ENCODE data around the gene GRIK5.
"Not testable (repeated sequence)": the region's sequence is repeated elsewhere in the genome, so short reads cannot be mapped to it uniquely, and the experiment has no call there.

GRIK5 gene

GRCh38 chr19:42053037-42053935, 16.7 kb downstream of the GRIK5 start:
- POLR2A ChIA-PET: interaction anchor here (1.0 to 1.1 kb wide), 2 partner anchors 22 to 23 kb away, joined by 3 to 4 read pairs; partner anchors contain the start of gene ZNF574
- CTCF ChIA-PET: no interaction called here
- no peak for DNase-seq (ENCODE audit: extremely low spot score)
- no peak for TF ChIP-seq FOXA1 (IDR thresholded peaks at IDR 0.05)
- no peak for TF ChIP-seq CTBP1 (IDR thresholded peaks at IDR 0.05; ENCODE audit: borderline replicate concordance)

DNA sequence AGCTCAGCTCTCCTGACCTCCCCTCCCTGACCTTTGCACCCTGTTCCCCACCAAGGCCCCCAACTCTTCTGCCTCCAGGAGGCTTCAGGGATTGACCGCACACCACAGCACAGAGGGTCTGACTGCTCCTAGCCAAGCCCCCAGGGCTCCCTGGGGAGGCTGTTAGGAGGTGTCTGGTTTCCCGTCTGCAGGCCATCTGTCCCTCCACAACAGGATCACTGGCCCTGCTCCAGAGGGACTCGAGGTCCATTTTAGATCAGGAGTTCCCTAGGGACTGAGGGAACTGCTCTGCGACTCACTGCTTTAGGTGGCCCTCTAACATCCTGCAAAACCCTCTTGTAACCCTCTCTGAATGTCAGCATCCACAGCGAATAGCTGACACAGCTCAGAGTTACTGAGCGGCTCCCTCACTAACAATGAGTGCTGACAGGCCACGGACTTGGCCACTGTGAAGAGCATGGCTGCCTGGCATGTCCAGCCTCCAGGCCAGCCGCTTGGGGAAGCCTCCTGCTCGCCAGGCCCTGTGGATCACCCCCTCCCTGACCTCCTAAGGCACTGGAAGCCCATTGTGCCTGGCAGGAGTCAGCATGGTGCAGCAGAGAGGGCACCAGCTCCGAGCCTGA, 17.7 kb downstream of the GRIK5 start:
- TF ChIP-seq, protein P1, sequence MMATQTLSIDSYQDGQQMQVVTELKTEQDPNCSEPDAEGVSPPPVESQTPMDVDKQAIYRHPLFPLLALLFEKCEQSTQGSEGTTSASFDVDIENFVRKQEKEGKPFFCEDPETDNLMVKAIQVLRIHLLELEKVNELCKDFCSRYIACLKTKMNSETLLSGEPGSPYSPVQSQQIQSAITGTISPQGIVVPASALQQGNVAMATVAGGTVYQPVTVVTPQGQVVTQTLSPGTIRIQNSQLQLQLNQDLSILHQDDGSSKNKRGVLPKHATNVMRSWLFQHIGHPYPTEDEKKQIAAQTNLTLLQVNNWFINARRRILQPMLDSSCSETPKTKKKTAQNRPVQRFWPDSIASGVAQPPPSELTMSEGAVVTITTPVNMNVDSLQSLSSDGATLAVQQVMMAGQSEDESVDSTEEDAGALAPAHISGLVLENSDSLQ (IDR thresholded peaks at IDR 0.05): no peak
- TF ChIP-seq LEF1 (IDR thresholded peaks at IDR 0.05; ENCODE audit: borderline replicate concordance) (no peak), BHLHE40 (IDR thresholded peaks at IDR 0.05; ENCODE audit: borderline replicate concordance) (no peak), TARDBP (IDR thresholded peaks at IDR 0.05) (no peak), SUZ12 (IDR thresholded peaks at IDR 0.05) (no peak), CTBP1 (IDR thresholded peaks at IDR 0.05; ENCODE audit: borderline replicate concordance) (no peak), ZNF384 (IDR thresholded peaks at IDR 0.05) (no peak), FOXK2 (IDR thresholded peaks at IDR 0.05) (no peak), FOXA1 (IDR thresholded peaks at IDR 0.05) (no peak), ARNT (IDR thresholded peaks at IDR 0.05) (no peak), ELF4 (IDR thresholded peaks at IDR 0.05) (no peak), HDGF (IDR thresholded peaks at IDR 0.05; ENCODE audit: borderline replicate concordance) (no peak), L3MBTL2 (conservative IDR thresholded peaks at IDR 0.05) (no peak), FOXM1 (IDR thresholded peaks at IDR 0.05; ENCODE audit: borderline replicate concordance) (no peak)
- CTCF ChIA-PET: interaction anchor here (1.4 kb wide), 1 partner anchor 17 kb away, joined by 4 read pairs; no protein-coding TSS in a partner anchor
- DNase-seq (ENCODE audit: extremely low spot score): no peak
- POLR2A ChIA-PET: interaction anchor here (1.0 to 1.1 kb wide), 2 partner anchors 24 kb away, joined by 3 to 4 read pairs; partner anchors contain the start of gene ZNF574

GRCh38 chr19:42051166-42052115, 18.6 kb downstream of the GRIK5 start:
- TF ChIP-seq SUZ12 (IDR thresholded peaks at IDR 0.05) (no peak), TARDBP (IDR thresholded peaks at IDR 0.05) (no peak), NFRKB (IDR thresholded peaks at IDR 0.05) (no peak), CTBP1 (IDR thresholded peaks at IDR 0.05; ENCODE audit: borderline replicate concordance) (no peak), ZNF384 (IDR thresholded peaks at IDR 0.05) (no peak), BHLHE40 (IDR thresholded peaks at IDR 0.05; ENCODE audit: borderline replicate concordance) (no peak), HDGF (IDR thresholded peaks at IDR 0.05; ENCODE audit: borderline replicate concordance) (no peak), FOXA1 (IDR thresholded peaks at IDR 0.05) (no peak)
- ChIA-PET POLR2A (interaction anchor here (1.1 kb wide), 1 partner anchor 23 kb away, joined by 3 read pairs; no protein-coding TSS in a partner anchor), CTCF (interaction anchor here (1.4 kb wide), 1 partner anchor 16 kb away, joined by 4 read pairs; no protein-coding TSS in a partner anchor)
- DNase-seq (ENCODE audit: extremely low spot score): no peak

- DNase-seq (ENCODE audit: extremely low spot score): no peak
- ChIA-PET CTCF (interaction anchor here (1.5 kb wide), 1 partner anchor 21 kb away, joined by 8 read pairs; no protein-coding TSS in a partner anchor), POLR2A (no interaction called here)
- TF ChIP-seq CTBP1 (IDR thresholded peaks at IDR 0.05; ENCODE audit: borderline replicate concordance) (no peak), ZNF384 (IDR thresholded peaks at IDR 0.05) (no peak), LEF1 (IDR thresholded peaks at IDR 0.05; ENCODE audit: borderline replicate concordance) (no peak), TARDBP (IDR thresholded peaks at IDR 0.05) (no peak), L3MBTL2 (conservative IDR thresholded peaks at IDR 0.05) (no peak), HDGF (IDR thresholded peaks at IDR 0.05; ENCODE audit: borderline replicate concordance) (no peak), SUZ12 (IDR thresholded peaks at IDR 0.05) (no peak), ELF4 (IDR thresholded peaks at IDR 0.05) (no peak)
These were observed 21.0 kb downstream of the GRIK5 start for GRCh38 chr19:42048992-42049391.

DNA sequence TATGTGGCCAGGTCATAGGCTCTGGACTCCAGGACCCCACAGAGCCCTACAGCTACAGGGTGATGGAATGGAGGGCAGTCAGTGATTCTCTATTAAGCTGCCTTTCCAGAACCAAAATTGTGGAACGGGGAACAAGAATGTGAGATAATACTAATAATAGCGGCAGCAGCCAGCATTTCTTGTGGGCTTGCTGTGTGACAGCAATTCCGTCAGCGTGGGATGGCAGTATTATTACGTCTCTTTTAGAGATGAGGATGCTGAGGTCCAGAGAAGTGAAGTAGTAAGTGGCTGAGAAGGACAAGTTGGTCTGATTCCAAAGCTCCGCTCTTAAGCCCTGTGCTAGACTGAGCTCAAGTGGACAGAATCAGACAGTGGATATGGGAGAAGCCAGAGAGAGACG, 24.4 kb downstream of the GRIK5 start:
- DNase-seq (ENCODE audit: extremely low spot score): no peak
- POLR2A ChIA-PET: no interaction called here
- TF ChIP-seq BHLHE40 (IDR thresholded peaks at IDR 0.05; ENCODE audit: borderline replicate concordance): no peak
- CTCF ChIA-PET: interaction anchor here (1.3 to 1.8 kb wide), 2 partner anchors 11 to 17 kb away, joined by 3 to 9 read pairs; no protein-coding TSS in a partner anchor

DNA sequence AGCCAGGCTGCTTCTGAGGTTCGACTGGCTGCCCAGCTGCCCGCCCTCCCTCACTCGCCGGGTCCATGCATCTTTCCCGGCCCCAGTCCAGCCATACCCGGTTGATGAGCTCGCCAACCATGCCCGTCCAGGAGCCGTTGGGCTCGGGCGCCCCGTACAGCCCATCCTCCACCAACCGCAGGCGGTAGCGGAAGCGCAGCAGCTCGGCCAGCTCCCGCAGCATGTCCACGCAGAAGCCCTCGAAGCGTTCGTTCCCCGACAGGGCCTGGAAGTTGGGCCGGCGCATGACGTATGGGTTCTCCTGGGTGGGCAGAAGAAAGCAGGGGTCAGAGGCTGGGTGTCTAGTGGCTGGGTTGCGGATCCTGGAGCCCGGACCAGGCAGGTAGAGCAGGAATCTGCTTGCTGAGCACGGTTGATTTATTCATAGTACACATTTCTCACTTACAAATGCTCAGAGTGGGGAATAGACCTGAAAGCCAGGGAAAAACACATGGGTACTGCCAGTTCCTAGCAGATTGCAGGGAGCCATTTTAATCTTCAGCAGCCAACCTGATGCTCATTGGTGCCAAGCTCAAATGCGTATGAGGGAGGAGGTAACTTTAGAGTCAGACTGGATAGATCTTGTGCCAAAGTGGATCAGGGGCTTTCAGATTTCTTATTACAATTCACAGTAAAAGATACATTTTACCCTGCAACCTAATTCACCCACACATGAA, 27.4 kb downstream of the GRIK5 start:
- TF ChIP-seq FOXM1 (IDR thresholded peaks at IDR 0.05; ENCODE audit: borderline replicate concordance) (no peak), ELF4 (IDR thresholded peaks at IDR 0.05) (no peak), HDGF (IDR thresholded peaks at IDR 0.05; ENCODE audit: borderline replicate concordance) (no peak), LEF1 (IDR thresholded peaks at IDR 0.05; ENCODE audit: borderline replicate concordance) (no peak), FOXK2 (IDR thresholded peaks at IDR 0.05) (no peak), ZNF384 (IDR thresholded peaks at IDR 0.05) (no peak)
- TF ChIP-seq, protein P1 (IDR thresholded peaks at IDR 0.05): no peak
- ChIA-PET POLR2A (no interaction called here), CTCF (interaction anchor here (1.0 kb wide), 1 partner anchor 8 kb away, joined by 3 read pairs; no protein-coding TSS in a partner anchor)
- no peak for DNase-seq (ENCODE audit: extremely low spot score)

DNA sequence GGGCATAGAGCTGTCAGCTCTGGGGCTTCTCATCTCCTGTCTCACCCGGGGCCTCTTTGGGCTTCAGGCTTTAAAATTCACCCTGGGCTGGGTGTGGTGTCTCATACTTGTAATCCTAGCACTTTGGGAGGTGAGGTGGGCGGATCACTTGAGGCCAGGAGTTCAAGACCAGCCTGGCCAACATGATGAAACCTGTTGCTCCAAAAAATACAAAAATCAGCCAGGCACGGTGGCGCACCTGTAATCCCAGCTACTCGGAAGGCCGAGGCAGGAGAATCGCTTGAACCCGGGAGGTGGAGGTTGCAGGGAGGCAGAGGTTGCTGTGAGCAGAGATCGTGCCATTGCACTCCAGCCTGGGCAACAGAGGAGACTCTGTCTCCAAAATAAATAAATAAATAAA, 29.5 kb downstream of the GRIK5 start:
- POLR2A ChIA-PET: interaction anchor here (1.4 kb wide), 1 partner anchor 35 kb away, joined by 4 read pairs; the partner anchor contains the start of gene ZNF574
- CTCF ChIA-PET; DNase-seq (ENCODE audit: extremely low spot score): not testable (repeated sequence)
